Measurements from ENCODE around the gene HIF1A.

Gene HIF1A

GRCh38 chr14:61649283-61649682, 46.0 kb upstream of the HIF1A start:
- TF ChIP-seq EZH2phosphoT487 (IDR thresholded peaks at IDR 0.05; ENCODE audit: low read depth) (no peak), CTCF (IDR thresholded peaks at IDR 0.05; ENCODE audit: low read depth, low read length) (no peak)
- Histone ChIP-seq H3K27me3 (ENCODE audit: low read depth, low read length) (peaks cover 26% of the 10 kb centered on the region), H3K9ac (ENCODE audit: low read length) (no peak overlapping the region), H3K9me3 (ENCODE audit: insufficient read depth, low read length) (no peaks in the 10 kb centered on the region; the same call in 1 of the 2 replicates), H3K4me3 (ENCODE audit: low read length) (no peak overlapping the region), H4K20me1 (ENCODE audit: insufficient read depth, low read length) (no peaks in the 10 kb centered on the region), H3K27ac (ENCODE audit: low read length) (no peak overlapping the region), H3K4me2 (ENCODE audit: low read length) (no peak overlapping the region), H2AFZ (ENCODE audit: low read depth, low read length) (no peak overlapping the region), H3K36me3 (replicated peaks; ENCODE audit: low read depth, low read length) (no peaks in the 10 kb centered on the region), H3K79me2 (ENCODE audit: low read length) (no peaks in the 10 kb centered on the region), H3K4me1 (ENCODE audit: low read length) (peaks cover 16% of the 10 kb centered on the region)

DNA sequence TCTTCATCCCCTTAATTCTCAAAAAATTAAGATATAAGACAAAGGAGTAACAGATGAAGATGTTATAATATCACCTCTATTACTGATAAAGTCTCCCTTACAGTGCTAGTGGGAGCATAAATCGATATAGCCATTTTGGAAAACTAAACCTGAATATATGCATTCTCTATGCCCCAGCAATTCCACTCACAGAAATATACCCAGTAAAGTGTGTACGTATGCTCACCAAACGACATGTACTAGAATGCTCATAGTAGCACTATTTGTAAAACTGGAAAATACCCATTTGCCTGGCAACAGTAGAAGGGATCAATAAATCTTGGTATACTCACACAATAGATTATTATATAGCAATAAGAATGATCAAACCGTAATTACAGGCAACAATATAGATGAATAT, 44.0 kb upstream of the HIF1A start:
- peaks cover 26% of the 10 kb centered on the region for H3K27me3 ChIP-seq (ENCODE audit: low read depth, low read length)
- H3K79me2 ChIP-seq (ENCODE audit: low read length), result no peaks in the 10 kb centered on the region
- H3K27ac ChIP-seq (ENCODE audit: low read length), result no peak overlapping the region
- no peak overlapping the region for H2AFZ ChIP-seq (ENCODE audit: low read depth, low read length)
- H3K4me3 ChIP-seq (ENCODE audit: low read length), result no peak overlapping the region
- H3K4me1 ChIP-seq (ENCODE audit: low read length), result peaks cover 6% of the 10 kb centered on the region
- H4K20me1 ChIP-seq (ENCODE audit: insufficient read depth, low read length), result no peaks in the 10 kb centered on the region
- H3K4me2 ChIP-seq (ENCODE audit: low read length), result no peak overlapping the region
- TF ChIP-seq CTCF (IDR thresholded peaks at IDR 0.05; ENCODE audit: low read depth, low read length) (no peak), EZH2phosphoT487 (IDR thresholded peaks at IDR 0.05; ENCODE audit: low read depth) (no peak)
- no peaks in the 10 kb centered on the region for H3K9me3 ChIP-seq (ENCODE audit: insufficient read depth, low read length)
- H3K36me3 ChIP-seq (replicated peaks; ENCODE audit: low read depth, low read length), result no peaks in the 10 kb centered on the region
- no peak overlapping the region for H3K9ac ChIP-seq (ENCODE audit: low read length)

DNA sequence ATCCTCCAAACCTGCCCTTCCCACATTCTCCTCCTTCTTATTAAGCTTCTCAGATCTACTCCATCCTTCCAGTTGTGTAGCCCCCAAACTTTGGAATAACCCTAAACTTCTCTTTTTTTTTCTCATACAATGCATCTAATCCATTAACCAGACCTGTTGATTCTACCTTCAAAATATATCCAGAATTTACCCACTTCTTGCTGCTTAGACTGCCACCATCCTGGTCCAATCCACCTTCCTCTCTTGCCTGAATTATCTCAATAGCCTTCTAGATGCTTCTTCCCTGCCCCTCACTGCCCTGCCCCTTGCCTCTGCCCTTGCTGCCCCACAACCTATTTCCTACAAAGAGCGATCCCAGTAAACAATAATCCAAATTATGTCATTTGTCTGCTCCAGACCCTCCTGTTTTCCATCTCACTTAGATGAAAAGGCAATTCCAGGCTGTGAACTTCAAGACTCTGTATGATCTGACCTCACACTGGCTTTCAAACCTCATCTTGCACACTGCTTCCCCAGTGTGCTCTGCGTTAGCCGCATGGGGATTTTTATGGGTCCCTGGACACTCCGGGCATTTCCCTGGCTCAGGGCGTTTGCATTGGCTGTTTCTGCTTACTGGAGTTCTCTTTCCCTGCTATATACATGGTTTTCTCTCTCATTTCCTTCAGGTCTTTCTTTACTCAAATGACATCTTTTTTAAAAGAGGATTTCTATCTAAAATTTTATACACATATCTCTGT, 42.6 kb upstream of the HIF1A start:
- Histone ChIP-seq H3K79me2 (ENCODE audit: low read length) (no peaks in the 10 kb centered on the region), H4K20me1 (ENCODE audit: insufficient read depth, low read length) (no peaks in the 10 kb centered on the region), H3K9me3 (ENCODE audit: insufficient read depth, low read length) (no peaks in the 10 kb centered on the region), H3K4me3 (ENCODE audit: low read length) (no peak overlapping the region), H3K9ac (ENCODE audit: low read length) (no peak overlapping the region), H3K4me1 (ENCODE audit: low read length) (peaks cover 6% of the 10 kb centered on the region), H2AFZ (ENCODE audit: low read depth, low read length) (no peak overlapping the region), H3K4me2 (ENCODE audit: low read length) (no peak overlapping the region), H3K36me3 (replicated peaks; ENCODE audit: low read depth, low read length) (no peaks in the 10 kb centered on the region), H3K27ac (ENCODE audit: low read length) (no peak overlapping the region), H3K27me3 (ENCODE audit: low read depth, low read length) (peaks cover 23% of the 10 kb centered on the region)
- TF ChIP-seq CTCF (IDR thresholded peaks at IDR 0.05; ENCODE audit: low read depth, low read length) (no peak), EZH2phosphoT487 (IDR thresholded peaks at IDR 0.05; ENCODE audit: low read depth) (no peak)

DNA sequence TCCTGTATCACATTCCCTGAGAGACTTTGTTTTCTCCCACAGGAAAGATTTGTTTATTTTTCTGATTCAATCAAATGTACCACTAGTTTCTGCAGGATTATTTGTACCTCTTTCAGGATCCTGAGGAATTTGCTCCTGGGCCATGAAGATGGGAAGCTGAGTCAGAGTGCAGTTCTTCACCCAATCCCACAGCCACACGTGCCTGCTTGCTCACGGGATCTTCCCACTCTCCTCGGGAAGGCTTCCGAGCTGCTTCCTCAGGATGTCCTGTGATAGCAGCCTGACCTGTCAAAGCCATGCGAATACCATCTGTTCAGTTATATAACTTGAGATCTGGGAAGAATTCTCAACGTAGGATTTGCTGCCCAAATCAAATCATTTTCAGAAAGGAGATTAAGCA, 41.8 kb upstream of the HIF1A start:
- no peaks in the 10 kb centered on the region for H4K20me1 ChIP-seq (ENCODE audit: insufficient read depth, low read length)
- no peak overlapping the region for H2AFZ ChIP-seq (ENCODE audit: low read depth, low read length)
- H3K27me3 ChIP-seq (ENCODE audit: low read depth, low read length), result peaks cover 23% of the 10 kb centered on the region
- H3K4me3 ChIP-seq (ENCODE audit: low read length), result no peak overlapping the region
- no peak overlapping the region for H3K9ac ChIP-seq (ENCODE audit: low read length)
- no peak overlapping the region for H3K4me2 ChIP-seq (ENCODE audit: low read length)
- H3K9me3 ChIP-seq (ENCODE audit: insufficient read depth, low read length), result no peaks in the 10 kb centered on the region
- no peak overlapping the region for H3K27ac ChIP-seq (ENCODE audit: low read length)
- H3K79me2 ChIP-seq (ENCODE audit: low read length), result no peaks in the 10 kb centered on the region
- no peak for TF ChIP-seq EZH2phosphoT487 (IDR thresholded peaks at IDR 0.05; ENCODE audit: low read depth)
- no peak for TF ChIP-seq CTCF (IDR thresholded peaks at IDR 0.05; ENCODE audit: low read depth, low read length)
- peaks cover 6% of the 10 kb centered on the region for H3K4me1 ChIP-seq (ENCODE audit: low read length)
- no peaks in the 10 kb centered on the region for H3K36me3 ChIP-seq (replicated peaks; ENCODE audit: low read depth, low read length)

Data from OCI-LY3 (cell line).